HG03432 (cell line): ENCODE results near the gene BOD1L2.

Experiments used
- ATAC-seq: cut with Tn5 transposase; IDR thresholded peaks from one replicate; pipeline ENCODE4 v1.9.1; 2021; ENCODE audit warnings: mild to moderate bottlenecking, moderate library complexity; ENCODE audit not compliant: unreplicated experiment

BOD1L2 gene

GRCh38 chr18:57149531-57149930, 2.6 kb downstream of the BOD1L2 start:
- ATAC-seq: no peak

GRCh38 chr18:57150081-57150480, 3.2 kb downstream of the BOD1L2 start:
- no peak for ATAC-seq

- no peak for ATAC-seq
Measured at GRCh38 chr18:57150828-57151227, 3.9 kb downstream of the BOD1L2 start.

- ATAC-seq: no peak
Measured at GRCh38 chr18:57154191-57154830, 7.4 kb downstream of the BOD1L2 start.

- ATAC-seq: no peak
Measured at GRCh38 chr18:57164401-57164800, 17.5 kb downstream of the BOD1L2 start.

GRCh38 chr18:57167617-57168308, 20.9 kb downstream of the BOD1L2 start:
- ATAC-seq: no peak

GRCh38 chr18:57171026-57171425, 24.1 kb downstream of the BOD1L2 start:
- ATAC-seq: no peak

- ATAC-seq: no peak
Measured at GRCh38 chr18:57175532-57175931, 28.6 kb downstream of the BOD1L2 start.

- ATAC-seq: no peak
Measured at GRCh38 chr18:57185434-57185833, 38.5 kb downstream of the BOD1L2 start.

- ATAC-seq: no peak
Measured at GRCh38 chr18:57188851-57189557, 42.1 kb downstream of the BOD1L2 start.

GRCh38 chr18:57190026-57190425, 43.1 kb downstream of the BOD1L2 start:
- no peak for ATAC-seq

GRCh38 chr18:57194070-57194469, 47.2 kb downstream of the BOD1L2 start:
- no peak for ATAC-seq

GRCh38 chr18:57194622-57195021, 47.7 kb downstream of the BOD1L2 start:
- ATAC-seq: no peak

GRCh38 chr18:57195341-57195740, 48.5 kb downstream of the BOD1L2 start:
- no peak for ATAC-seq

- ATAC-seq: no peak
Measured at GRCh38 chr18:57197261-57197660, 50.4 kb downstream of the BOD1L2 start.

GRCh38 chr18:57198073-57198472, 51.2 kb downstream of the BOD1L2 start:
- no peak for ATAC-seq
